ENCODE measurements around the gene PVALEF. TPM values are rescaled to one million over a fixed set of nuclear protein-coding genes. Genes with fewer than 3 reads are reported as not detected.

PVALEF gene
- total RNA-seq, 1 donor from 2014 or later, result not detected

- no peak overlapping the region for H3K4me3 ChIP-seq
- H3K27me3 ChIP-seq, result no peaks in the 10 kb centered on the region
- H3K36me3 ChIP-seq, result no peaks in the 10 kb centered on the region
- no peaks in the 10 kb centered on the region for H3K4me1 ChIP-seq
- DNase-seq (no peak), ATAC-seq (no peak)
- intact Hi-C loops (cut with DNase I), result no loop called here
- H3K9me3 ChIP-seq, result no peaks in the 10 kb centered on the region
- TF ChIP-seq CTCF (IDR thresholded peaks at IDR 0.05), result no peak
- H3K27ac ChIP-seq, result no peak overlapping the region
Measured at GRCh38 chr17:81127526-81128177, 37.7 kb upstream of the PVALEF start.

- no peak for TF ChIP-seq CTCF (IDR thresholded peaks at IDR 0.05)
- DNase-seq (no peak), ATAC-seq (no peak)
- Histone ChIP-seq H3K4me1 (no peaks in the 10 kb centered on the region), H3K9me3 (no peaks in the 10 kb centered on the region), H3K4me3 (no peak overlapping the region), H3K27ac (no peak overlapping the region), H3K36me3 (no peaks in the 10 kb centered on the region), H3K27me3 (no peaks in the 10 kb centered on the region)
- intact Hi-C loops (cut with DNase I), result no loop called here
Measured at GRCh38 chr17:81128338-81128737, 37.0 kb upstream of the PVALEF start.

GRCh38 chr17:81128774-81129173 is 36.5 kb upstream of the PVALEF start:
- no peak for TF ChIP-seq CTCF (IDR thresholded peaks at IDR 0.05)
- H3K9me3 ChIP-seq, result no peaks in the 10 kb centered on the region
- no peaks in the 10 kb centered on the region for H3K27me3 ChIP-seq
- no peak for ATAC-seq
- H3K36me3 ChIP-seq, result no peaks in the 10 kb centered on the region
- no peak for DNase-seq
- no peaks in the 10 kb centered on the region for H3K4me1 ChIP-seq
- intact Hi-C loops (cut with DNase I), result no loop called here
- H3K4me3 ChIP-seq, result no peak overlapping the region
- no peak overlapping the region for H3K27ac ChIP-seq

GRCh38 chr17:81129289-81129688 is 36.0 kb upstream of the PVALEF start:
- no peak for ATAC-seq
- Histone ChIP-seq H3K36me3 (no peaks in the 10 kb centered on the region), H3K27me3 (no peaks in the 10 kb centered on the region), H3K4me3 (no peak overlapping the region), H3K27ac (no peak overlapping the region), H3K4me1 (no peaks in the 10 kb centered on the region), H3K9me3 (no peaks in the 10 kb centered on the region)
- intact Hi-C loops (cut with DNase I), result no loop called here
- TF ChIP-seq CTCF (IDR thresholded peaks at IDR 0.05), result no peak
- no peak for DNase-seq

- peak overlapping the region; percentile 6 for H3K27ac ChIP-seq
- no peaks in the 10 kb centered on the region for H3K27me3 ChIP-seq
- peak overlapping the region; percentile 48 for H3K4me3 ChIP-seq
- H3K4me1 ChIP-seq, result no peaks in the 10 kb centered on the region
- no peak for TF ChIP-seq CTCF (IDR thresholded peaks at IDR 0.05)
- intact Hi-C loops (cut with DNase I), result no loop called here
- no peaks in the 10 kb centered on the region for H3K36me3 ChIP-seq
- DNase-seq (no peak), ATAC-seq (no peak)
- H3K9me3 ChIP-seq, result no peaks in the 10 kb centered on the region
Measured at GRCh38 chr17:81129711-81130367, 35.5 kb upstream of the PVALEF start.

Measured in upper lobe of right lung (tissue), 1 donor.